IPS-18c (cell line): ENCODE data around the gene CASR.

Experiments used
- H3K4me3 ChIP-seq: 2 replicates; pipeline ENCODE4 v1.7.0; 2013; ENCODE audit warnings: low read depth, mild to moderate bottlenecking, low read length, moderate library complexity; ENCODE audit not compliant: insufficient read depth
- H3K9me3 ChIP-seq: one replicate; pipeline ENCODE4 v1.6.1; 2013; ENCODE audit warnings: mild to moderate bottlenecking, low read length, moderate library complexity; ENCODE audit not compliant: control insufficient read depth, insufficient read depth

Gene CASR

GRCh38 chr3:122245513-122246174 is 62.2 kb downstream of the CASR start:
- no peak overlapping the region for H3K4me3 ChIP-seq
- H3K9me3 ChIP-seq: no peaks in the 10 kb centered on the region

GRCh38 chr3:122246199-122246598 is 62.7 kb downstream of the CASR start:
- H3K9me3 ChIP-seq: no peaks in the 10 kb centered on the region
- no peak overlapping the region for H3K4me3 ChIP-seq

GRCh38 chr3:122247087-122247824 is 63.8 kb downstream of the CASR start:
- H3K4me3 ChIP-seq: no peak overlapping the region
- no peaks in the 10 kb centered on the region for H3K9me3 ChIP-seq

GRCh38 chr3:122247825-122248185 is 64.3 kb downstream of the CASR start:
- no peaks in the 10 kb centered on the region for H3K9me3 ChIP-seq
- no peak overlapping the region for H3K4me3 ChIP-seq

GRCh38 chr3:122251428-122251827 is 68.0 kb downstream of the CASR start:
- no peaks in the 10 kb centered on the region for H3K9me3 ChIP-seq

GRCh38 chr3:122253581-122253980 is 70.1 kb downstream of the CASR start:
- no peaks in the 10 kb centered on the region for H3K9me3 ChIP-seq
- no peak overlapping the region for H3K4me3 ChIP-seq

More at GRCh38 chr3:122251428-122251827, 68.0 kb downstream of the CASR start:
- H3K4me3 ChIP-seq: no peak overlapping the region

GRCh38 chr3:122255757-122256439 is 72.4 kb downstream of the CASR start:
- no peak overlapping the region for H3K4me3 ChIP-seq
- no peaks in the 10 kb centered on the region for H3K9me3 ChIP-seq

GRCh38 chr3:122257644-122258364 is 74.3 kb downstream of the CASR start:
- Histone ChIP-seq H3K4me3 (no peak overlapping the region), H3K9me3 (no peaks in the 10 kb centered on the region)

GRCh38 chr3:122258757-122259371 is 75.4 kb downstream of the CASR start:
- Histone ChIP-seq H3K9me3 (no peaks in the 10 kb centered on the region), H3K4me3 (no peak overlapping the region)

GRCh38 chr3:122260206-122260605 is 76.7 kb downstream of the CASR start:
- Histone ChIP-seq H3K4me3 (no peak overlapping the region), H3K9me3 (no peaks in the 10 kb centered on the region)

GRCh38 chr3:122263058-122263457 is 79.6 kb downstream of the CASR start:
- Histone ChIP-seq H3K9me3 (no peaks in the 10 kb centered on the region), H3K4me3 (no peak overlapping the region)

GRCh38 chr3:122263974-122264588 is 80.6 kb downstream of the CASR start:
- no peaks in the 10 kb centered on the region for H3K9me3 ChIP-seq

GRCh38 chr3:122265957-122266356 is 82.5 kb downstream of the CASR start:
- Histone ChIP-seq H3K9me3 (no peaks in the 10 kb centered on the region), H3K4me3 (no peak overlapping the region)

More at GRCh38 chr3:122263974-122264588, 80.6 kb downstream of the CASR start:
- no peak overlapping the region for H3K4me3 ChIP-seq

- H3K4me3 ChIP-seq: no peak overlapping the region
- H3K9me3 ChIP-seq: no peaks in the 10 kb centered on the region
Observed at GRCh38 chr3:122268257-122269024, 85.0 kb downstream of the CASR start.

- Histone ChIP-seq H3K9me3 (no peaks in the 10 kb centered on the region), H3K4me3 (no peak overlapping the region)
Observed at GRCh38 chr3:122269045-122269444, 85.6 kb downstream of the CASR start.

GRCh38 chr3:122271246-122271898 is 87.9 kb downstream of the CASR start:
- Histone ChIP-seq H3K9me3 (no peaks in the 10 kb centered on the region), H3K4me3 (no peak overlapping the region)
